ENCODE data around the gene PLTP.

Gene PLTP

DNA sequence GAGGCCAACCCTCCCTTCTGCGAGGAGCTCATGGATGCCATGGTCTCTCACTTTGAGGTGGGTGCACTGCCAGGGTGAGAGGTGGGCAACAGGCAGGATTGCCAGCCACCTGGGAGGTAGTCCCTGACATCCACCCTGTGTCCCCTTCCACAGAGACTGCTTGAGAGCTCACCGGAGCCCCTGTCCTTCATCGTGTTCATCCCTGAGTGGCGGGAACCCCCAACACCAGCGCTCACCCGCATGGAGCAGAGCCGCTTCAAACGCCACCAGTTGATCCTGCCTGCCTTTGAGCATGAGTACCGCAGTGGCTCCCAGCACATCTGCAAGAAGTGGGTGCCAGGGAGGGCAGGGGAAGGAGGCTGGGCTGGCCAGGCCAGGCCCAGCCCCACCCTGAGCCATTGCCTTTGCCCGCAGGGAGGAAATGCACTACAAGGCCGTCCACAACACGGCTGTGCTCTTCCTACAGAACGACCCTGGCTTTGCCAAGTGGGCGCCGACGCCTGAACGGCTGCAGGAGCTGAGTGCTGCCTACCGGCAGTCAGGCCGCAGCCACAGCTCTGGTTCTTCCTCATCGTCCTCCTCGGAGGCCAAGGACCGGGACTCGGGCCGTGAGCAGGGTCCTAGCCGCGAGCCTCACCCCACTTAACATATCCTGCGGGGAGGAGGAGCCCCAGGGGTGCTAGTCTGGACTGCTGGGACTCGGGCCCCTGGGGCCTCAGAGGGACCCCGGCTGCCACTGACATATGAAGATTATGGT, 35.3 kb upstream of the PLTP start:
- TF ChIP-seq, protein P1, sequence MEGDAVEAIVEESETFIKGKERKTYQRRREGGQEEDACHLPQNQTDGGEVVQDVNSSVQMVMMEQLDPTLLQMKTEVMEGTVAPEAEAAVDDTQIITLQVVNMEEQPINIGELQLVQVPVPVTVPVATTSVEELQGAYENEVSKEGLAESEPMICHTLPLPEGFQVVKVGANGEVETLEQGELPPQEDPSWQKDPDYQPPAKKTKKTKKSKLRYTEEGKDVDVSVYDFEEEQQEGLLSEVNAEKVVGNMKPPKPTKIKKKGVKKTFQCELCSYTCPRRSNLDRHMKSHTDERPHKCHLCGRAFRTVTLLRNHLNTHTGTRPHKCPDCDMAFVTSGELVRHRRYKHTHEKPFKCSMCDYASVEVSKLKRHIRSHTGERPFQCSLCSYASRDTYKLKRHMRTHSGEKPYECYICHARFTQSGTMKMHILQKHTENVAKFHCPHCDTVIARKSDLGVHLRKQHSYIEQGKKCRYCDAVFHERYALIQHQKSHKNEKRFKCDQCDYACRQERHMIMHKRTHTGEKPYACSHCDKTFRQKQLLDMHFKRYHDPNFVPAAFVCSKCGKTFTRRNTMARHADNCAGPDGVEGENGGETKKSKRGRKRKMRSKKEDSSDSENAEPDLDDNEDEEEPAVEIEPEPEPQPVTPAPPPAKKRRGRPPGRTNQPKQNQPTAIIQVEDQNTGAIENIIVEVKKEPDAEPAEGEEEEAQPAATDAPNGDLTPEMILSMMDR (conservative IDR thresholded peaks at IDR 0.05): no peak
- TF ChIP-seq ZFX (IDR thresholded peaks at IDR 0.05): no peak
- no peak overlapping the region for H3K27ac ChIP-seq

DNA sequence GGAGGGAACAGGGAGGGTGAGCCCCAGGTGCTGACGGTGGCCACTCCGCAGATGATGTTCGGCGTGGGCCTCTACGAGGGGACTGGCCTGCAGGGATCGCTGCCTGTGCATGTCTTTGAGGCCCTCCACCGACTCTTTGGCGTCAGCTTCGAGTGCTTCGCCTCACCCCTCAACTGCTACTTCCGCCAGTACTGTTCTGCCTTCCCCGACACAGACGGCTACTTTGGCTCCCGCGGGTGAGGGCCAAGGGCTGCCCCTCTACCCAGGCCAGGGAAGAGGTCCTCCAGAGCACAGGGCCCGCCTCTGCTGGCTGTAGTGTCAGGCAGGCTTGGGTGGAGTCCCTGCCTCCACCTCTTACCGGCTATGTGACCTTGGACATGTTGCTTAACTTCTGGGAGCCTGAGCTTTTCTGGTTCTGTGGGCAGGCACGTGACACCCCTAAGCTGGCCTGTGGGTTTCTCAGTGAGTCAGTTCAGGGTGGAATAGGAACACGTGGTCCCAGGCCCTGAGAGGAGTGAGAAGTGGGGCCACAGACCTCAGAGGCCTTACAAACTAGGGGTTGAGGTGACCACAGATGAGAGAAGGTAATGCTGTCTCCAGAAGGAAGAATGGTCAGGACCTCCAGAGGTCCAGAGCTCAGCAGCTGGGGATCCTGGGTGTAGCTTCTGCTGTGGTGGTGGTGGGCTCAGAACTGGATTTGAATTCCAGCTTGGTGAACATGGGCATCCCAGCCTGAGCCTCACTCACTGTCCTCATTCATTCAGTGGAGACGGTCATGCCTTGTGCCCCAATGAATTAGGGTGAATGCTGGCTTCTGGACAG, 34.4 kb upstream of the PLTP start:
- TF ChIP-seq, protein P1 (conservative IDR thresholded peaks at IDR 0.05): no peak
- no peak for TF ChIP-seq ZFX (IDR thresholded peaks at IDR 0.05)
- H3K27ac ChIP-seq: no peak overlapping the region

- TF ChIP-seq ZFX (IDR thresholded peaks at IDR 0.05): no peak
- TF ChIP-seq, protein P1 (conservative IDR thresholded peaks at IDR 0.05): no peak
- H3K27ac ChIP-seq: no peak overlapping the region
These were observed 33.8 kb upstream of the PLTP start for GRCh38 chr20:45945678-45946148.

DNA sequence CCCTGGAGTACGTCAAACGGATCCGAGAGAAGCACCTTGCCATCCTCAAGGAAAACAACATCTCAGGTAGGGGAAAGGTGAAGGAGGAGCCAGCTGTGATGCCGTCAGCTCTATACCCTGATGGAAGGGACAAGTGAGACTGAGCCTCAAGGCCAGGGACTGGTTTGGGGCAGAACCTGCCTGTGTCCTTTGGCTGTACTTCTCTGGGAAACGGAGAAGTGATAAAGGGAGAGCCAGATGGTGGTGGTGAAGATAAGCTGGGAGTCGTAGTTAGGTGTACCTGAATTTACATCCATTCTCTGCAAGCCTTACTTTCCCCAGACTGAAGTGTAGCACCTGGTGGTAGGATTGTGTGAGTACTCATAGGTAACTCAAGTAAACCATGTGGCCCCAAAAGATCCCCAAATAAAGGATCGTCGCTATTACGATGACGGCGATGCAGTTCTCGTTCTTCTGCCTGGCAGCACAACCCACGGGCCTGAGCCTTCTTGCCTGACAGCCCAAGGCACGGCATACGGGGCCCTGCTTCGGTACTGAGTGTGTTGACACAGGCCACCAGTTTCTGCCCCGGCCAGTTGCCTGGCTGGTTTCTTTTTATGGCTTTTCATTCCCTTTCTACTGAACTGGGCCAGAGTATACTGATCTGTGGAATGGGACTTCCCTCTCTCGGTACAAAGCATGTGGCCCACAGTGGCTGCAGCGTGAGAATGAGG, 33.2 kb upstream of the PLTP start:
- TF ChIP-seq, protein P1 (conservative IDR thresholded peaks at IDR 0.05): no peak
- no peak for TF ChIP-seq ZFX (IDR thresholded peaks at IDR 0.05)
- no peak overlapping the region for H3K27ac ChIP-seq

DNA sequence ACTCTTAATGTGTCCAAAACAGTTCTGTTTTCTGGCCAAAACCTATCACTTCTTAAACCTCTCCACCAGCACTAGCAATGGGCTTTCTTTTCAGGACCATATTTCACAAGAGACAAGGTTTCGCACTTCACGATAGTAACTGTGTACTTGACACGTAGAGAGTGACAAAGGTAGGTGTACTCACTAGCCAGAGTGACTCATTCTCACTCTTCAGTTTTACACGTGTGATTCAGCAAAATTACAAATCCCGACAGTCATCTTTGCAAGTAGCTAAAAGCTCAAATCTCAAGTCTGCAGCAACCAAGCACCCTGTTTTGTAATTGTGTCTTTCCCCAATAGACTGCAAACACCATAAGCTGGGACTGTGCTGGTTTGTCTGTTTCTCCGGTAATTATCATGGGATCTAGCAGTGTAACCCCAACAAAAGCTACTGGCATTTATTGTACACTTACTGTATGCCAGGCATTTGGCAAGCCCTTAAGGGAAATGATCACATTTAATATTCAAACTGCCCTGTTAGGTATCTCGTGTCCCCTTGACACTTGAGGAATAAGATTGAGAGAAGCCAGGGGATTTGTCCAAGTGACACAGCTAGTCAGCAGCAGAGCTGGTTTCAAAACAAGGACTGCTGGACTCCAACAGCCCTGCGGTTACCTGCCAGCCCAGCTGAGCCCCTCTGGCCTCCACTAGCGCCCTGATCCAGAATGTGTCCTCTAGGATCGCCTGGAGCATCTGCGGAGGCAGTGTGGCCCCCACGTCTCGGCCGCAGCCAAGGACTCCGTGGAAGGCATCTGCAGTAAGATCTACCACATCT, 32.4 kb upstream of the PLTP start:
- H3K27ac ChIP-seq: no peak overlapping the region
- TF ChIP-seq, protein P1 (conservative IDR thresholded peaks at IDR 0.05): no peak
- TF ChIP-seq ZFX (IDR thresholded peaks at IDR 0.05): no peak

- TF ChIP-seq, protein P1 (conservative IDR thresholded peaks at IDR 0.05): no peak
- no peak for TF ChIP-seq ZFX (IDR thresholded peaks at IDR 0.05)
- no peak overlapping the region for H3K27ac ChIP-seq
These were observed 31.7 kb upstream of the PLTP start for GRCh38 chr20:45943613-45944012.

Measured in C4-2B (cell line).